K562 (cell line): Measurements from ENCODE around the gene SIRPB1. TPM values are rescaled to one million over a fixed set of nuclear protein-coding genes. Genes with fewer than 3 reads are reported as not detected.

Experiments used
- ATAC-seq: fragments of 200-7000 bp; cut with Tn5 transposase; 3 replicates; pipeline ENCODE4 v1.9.1; 2020; ENCODE audit warnings: moderate library complexity
- BruUV-seq: library from RNA; stranded (reverse); fragments of 400-500 nt; replicated peaks from 2 replicates; lab custom pipeline; 2021; lab: Mats Ljungman, UMichigan
- CTCF ChIA-PET: fragments of 300-600 bp; formaldehyde crosslinking; extraction: SDS; loops from one replicate; lab custom pipeline; 2021; ENCODE audit warnings: low intra/inter-chr PET ratio; lab: Yijun Ruan, JAX
- POLR2A ChIA-PET: fragments of 300-600, 350-650 bp; sonication (Branson Sonifier 250); formaldehyde crosslinking; extraction: SDS; loops from one replicate; lab custom pipeline; 2021; ENCODE audit warnings: antibody characterized with exemption, inconsistent platforms; lab: Yijun Ruan, JAX
- DNase-seq, 4 experiments: peaks; one replicate each; pipeline versions ENCODE4 v3.0.0 to v3.0.0-alpha.2; 2011 to 2018; ENCODE audit warnings: low spot score in 3 of 4, mixed read lengths in 3 of 4; ENCODE audit errors: extremely low read depth in 1 of 4
- FAIRE-seq: peaks from 2 replicates; lab custom pipeline; 2011; peaks lifted over from hg19 to GRCh38; lab: Jason Lieb, UNC
- H2AFZ ChIP-seq: 2 replicates; pipeline ENCODE4 v1.6.0; 2011; ENCODE audit warnings: low read depth, low read length, control low read depth, inconsistent platforms
- H3K27ac ChIP-seq: fragments of 200-600 bp; 3 replicates; pipeline ENCODE4 v1.8.0; 2011; ENCODE audit warnings: low read depth, mild to moderate bottlenecking, control low read depth, inconsistent platforms, low read length, moderate library complexity, mixed read lengths; ENCODE audit errors: extremely low read depth
- H3K27me3 ChIP-seq, 2 experiments: fragments of 300-600 bp in 1 of 2; 2 replicates in 1 of 2; 3 replicates in 1 of 2; pipeline versions ENCODE4 v1.6.0 to v1.8.0; 2011; ENCODE audit warnings: inconsistent platforms in 2 of 2, low read length in 2 of 2, mild to moderate bottlenecking in 1 of 2, mixed read lengths in 1 of 2, moderate library complexity in 1 of 2; ENCODE audit not compliant: control insufficient read depth in 2 of 2, insufficient read depth in 2 of 2
- H3K36me3 ChIP-seq: fragments of 300-600 bp; 3 replicates; pipeline ENCODE4 v1.8.0; 2011; ENCODE audit warnings: mild to moderate bottlenecking, low read length, inconsistent platforms; ENCODE audit not compliant: control insufficient read depth, insufficient read depth
- H3K4me1 ChIP-seq, 2 experiments: fragments of 200-600 bp in 1 of 2; replicated peaks in 1 of 2; 2 replicates in 1 of 2; 3 replicates in 1 of 2; pipeline versions ENCODE4 v1.5.1 to v1.8.0; 2011; ENCODE audit warnings: inconsistent platforms in 2 of 2, low read length in 2 of 2, mild to moderate bottlenecking in 1 of 2, mixed read lengths in 1 of 2, moderate library complexity in 1 of 2; ENCODE audit not compliant: control insufficient read depth in 2 of 2, insufficient read depth in 2 of 2
- H3K4me2 ChIP-seq: 2 replicates; pipeline ENCODE4 v1.6.1; 2011; ENCODE audit warnings: low read length, control low read depth, inconsistent platforms, mixed read lengths; ENCODE audit not compliant: insufficient read depth
- H3K4me3 ChIP-seq: fragments of 200-600 bp; sonication (generic), shearing (Covaris generic); 2 replicates; pipeline ENCODE4 v1.5.1; 2016; ENCODE audit warnings: control low read depth, inconsistent platforms
- H3K79me2 ChIP-seq: fragments of 200-600 bp; 3 replicates; pipeline ENCODE4 v1.8.0; 2011; ENCODE audit warnings: low read length, inconsistent platforms; ENCODE audit not compliant: control insufficient read depth, insufficient read depth
- H3K9ac ChIP-seq, 2 experiments: 2 replicates each; pipeline versions ENCODE4 v1.6.0 to v1.6.1; 2011; ENCODE audit warnings: low read depth in 2 of 2, low read length in 2 of 2, control low read depth in 1 of 2, inconsistent platforms in 1 of 2, mild to moderate bottlenecking in 1 of 2, mixed read lengths in 1 of 2; ENCODE audit not compliant: insufficient read depth in 1 of 2
- H3K9me1 ChIP-seq: one replicate; pipeline ENCODE4 v1.6.0; 2011; ENCODE audit warnings: inconsistent platforms, mild to moderate bottlenecking, low read length, moderate library complexity; ENCODE audit not compliant: control insufficient read depth, insufficient read depth
- H3K9me3 ChIP-seq: replicated peaks from 2 replicates; pipeline ENCODE4 v1.5.1; 2011; ENCODE audit warnings: low read depth, low read length, inconsistent platforms; ENCODE audit not compliant: control insufficient read depth, insufficient read depth
- H4K20me1 ChIP-seq: replicated peaks from 2 replicates; pipeline ENCODE4 v1.6.1; 2011; ENCODE audit warnings: low read length, inconsistent platforms, mixed read lengths; ENCODE audit not compliant: control insufficient read depth, insufficient read depth
- ARNT ChIP-seq, 2 experiments: fragments of 450-650 bp; IDR thresholded peaks; 2 replicates each; pipeline ENCODE4 v1.6.1; 2016; ENCODE audit warnings: mild to moderate bottlenecking in 1 of 2
- BRF1 ChIP-seq: IDR thresholded peaks from 3 replicates; pipeline ENCODE4 v1.6.1; 2011; ENCODE audit warnings: borderline replicate concordance, mild to moderate bottlenecking; ENCODE audit not compliant: insufficient read length; ENCODE audit errors: extremely low read depth
- NFXL1 ChIP-seq: fragments of 450-650 bp; formaldehyde crosslinking; IDR thresholded peaks from 2 replicates; pipeline ENCODE4 v1.4.0; 2021; ENCODE audit warnings: mild to moderate bottlenecking
- TEAD2 ChIP-seq: fragments of 450-650 bp; IDR thresholded peaks from 2 replicates; pipeline ENCODE4 v1.6.1; 2016; ENCODE audit warnings: missing genetic modification characterization, control low read depth, missing compliant biosample characterization
- USF1 ChIP-seq: sonication (generic); formaldehyde crosslinking; IDR thresholded peaks from 2 replicates; pipeline ENCODE4 v1.9.0; 2022; ENCODE audit warnings: mild to moderate bottlenecking, missing genetic modification reagents
- ZBTB8A ChIP-seq: fragments of 450-650 bp; IDR thresholded peaks from 2 replicates; pipeline ENCODE4 v1.6.1; 2018; ENCODE audit warnings: mild to moderate bottlenecking, moderate library complexity; ENCODE audit not compliant: partially characterized antibody
- ZNF586 ChIP-seq: fragments of 450-650 bp; formaldehyde crosslinking; conservative IDR thresholded peaks from 2 replicates; pipeline ENCODE4 v1.4.0; 2020; ENCODE audit warnings: mild to moderate bottlenecking, moderate library complexity
- WGBS: fragments of 100-300 bp; shearing (Covaris generic); methylation state at CpG from one replicate; pipeline ENCODE4 v1.1.6; 2016; ENCODE audit warnings: low coverage, mixed read lengths; ENCODE audit not compliant: insufficient coverage; ENCODE audit errors: missing lambda C conversion rate; 5-methylcytosine and 5-hydroxymethylcytosine counted together
- in situ Hi-C: fragments of 300-500 bp; cut with MboI; formaldehyde crosslinking; loops from 4 replicates; pipeline ENCODE4 v1.15.0; 2018; ENCODE audit warnings: inconsistent platforms, mixed read lengths
- intact Hi-C: fragments of 100-400 bp; cut with micrococcal nuclease; formaldehyde crosslinking; loops from 2 replicates; pipeline ENCODE4 v1.14.2; 2022
- polyA plus RNA-seq, 8 experiments: library from polyadenylated mRNA; depleted of rRNA in 4 of 8; stranded (reverse) in 5 of 8; unstranded in 3 of 8; fragments of >200 nt; fragmentation: Nextera tagmentation in 2 of 8; fragmentation: Illumina TruSeq in 1 of 8; extraction: Ambion mirVana in 2 of 8; extraction: Trizol in 1 of 8; gene quantifications; 2 replicates each; pipeline versions ENCODE4 v1.2.1 to v1.2.3, GENCODE V29; 2011 to 2014; ENCODE audit warnings: inconsistent platforms in 1 of 8, missing spikeins in 1 of 8
- total RNA-seq, 7 experiments: library from RNA; depleted of rRNA in 6 of 7; stranded (reverse); fragments of >200 nt in 6 of 7; fragmentation: Illumina TruSeq in 2 of 7; extraction: Trizol in 2 of 7; gene quantifications; 2 replicates each; pipeline versions ENCODE4 v1.2.1 to v1.2.3, GENCODE V29; 2011 to 2021; ENCODE audit warnings: low replicate concordance in 1 of 7
- TF ChIP-seq, protein P1 (sequence below): sonication (generic); formaldehyde crosslinking; IDR thresholded peaks from 2 replicates; pipeline ENCODE4 v1.8.1; 2023; ENCODE audit warnings: mild to moderate bottlenecking, missing genetic modification reagents
- TF ChIP-seq, protein P2 (sequence below): fragments of 250-450 bp; sonication (Bioruptor Pico); IDR thresholded peaks from 2 replicates; pipeline ENCODE4 v1.5.0; 2021; ENCODE audit warnings: mild to moderate bottlenecking, borderline replicate concordance

Gene SIRPB1
- total and polyA plus RNA-seq, 9 of the 15 experiments (the other 6 are each of a cell fraction or from before 2014, with no cell fraction given), result not detected

DNA sequence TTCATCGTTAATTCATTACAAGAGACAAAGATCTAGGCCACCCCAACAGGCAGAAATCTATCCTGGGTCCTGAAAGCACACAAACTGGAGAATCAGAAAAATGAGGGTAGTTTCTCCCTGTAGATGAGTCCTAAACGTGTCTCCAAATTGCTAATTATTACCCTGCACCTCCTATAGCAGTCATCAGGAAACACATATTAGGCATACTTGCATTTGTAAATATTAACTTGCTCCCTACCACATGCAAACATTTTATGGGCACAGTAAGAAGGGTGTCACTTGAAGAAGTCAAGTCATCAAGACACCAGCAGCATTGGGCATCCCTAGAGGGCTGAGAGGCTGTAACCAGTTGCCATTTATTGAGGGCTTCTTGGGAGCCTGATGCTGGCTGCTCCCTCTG is 17.9 kb upstream of the SIRPB1 start:
- Histone ChIP-seq H3K9me1 (no peaks in the 10 kb centered on the region), H3K4me2 (no peak overlapping the region), H2AFZ (no peak overlapping the region)
- POLR2A ChIA-PET, result no interaction called here
- no peak for DNase-seq
- no peak for TF ChIP-seq ARNT (IDR thresholded peaks at IDR 0.05)
- TF ChIP-seq NFXL1 (CRISPR knock-in tag), result no peak
- TF ChIP-seq, protein P1, sequence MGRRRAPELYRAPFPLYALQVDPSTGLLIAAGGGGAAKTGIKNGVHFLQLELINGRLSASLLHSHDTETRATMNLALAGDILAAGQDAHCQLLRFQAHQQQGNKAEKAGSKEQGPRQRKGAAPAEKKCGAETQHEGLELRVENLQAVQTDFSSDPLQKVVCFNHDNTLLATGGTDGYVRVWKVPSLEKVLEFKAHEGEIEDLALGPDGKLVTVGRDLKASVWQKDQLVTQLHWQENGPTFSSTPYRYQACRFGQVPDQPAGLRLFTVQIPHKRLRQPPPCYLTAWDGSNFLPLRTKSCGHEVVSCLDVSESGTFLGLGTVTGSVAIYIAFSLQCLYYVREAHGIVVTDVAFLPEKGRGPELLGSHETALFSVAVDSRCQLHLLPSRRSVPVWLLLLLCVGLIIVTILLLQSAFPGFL (CRISPR knock-in tag), result no peak
- TF ChIP-seq ZBTB8A, result no peak
- no peak for TF ChIP-seq USF1
- TF ChIP-seq ZNF586 (CRISPR knock-in tag), result no peak
- TF ChIP-seq BRF1, result no peak
- no peak for TF ChIP-seq TEAD2 (tag)
- TF ChIP-seq, protein P2, sequence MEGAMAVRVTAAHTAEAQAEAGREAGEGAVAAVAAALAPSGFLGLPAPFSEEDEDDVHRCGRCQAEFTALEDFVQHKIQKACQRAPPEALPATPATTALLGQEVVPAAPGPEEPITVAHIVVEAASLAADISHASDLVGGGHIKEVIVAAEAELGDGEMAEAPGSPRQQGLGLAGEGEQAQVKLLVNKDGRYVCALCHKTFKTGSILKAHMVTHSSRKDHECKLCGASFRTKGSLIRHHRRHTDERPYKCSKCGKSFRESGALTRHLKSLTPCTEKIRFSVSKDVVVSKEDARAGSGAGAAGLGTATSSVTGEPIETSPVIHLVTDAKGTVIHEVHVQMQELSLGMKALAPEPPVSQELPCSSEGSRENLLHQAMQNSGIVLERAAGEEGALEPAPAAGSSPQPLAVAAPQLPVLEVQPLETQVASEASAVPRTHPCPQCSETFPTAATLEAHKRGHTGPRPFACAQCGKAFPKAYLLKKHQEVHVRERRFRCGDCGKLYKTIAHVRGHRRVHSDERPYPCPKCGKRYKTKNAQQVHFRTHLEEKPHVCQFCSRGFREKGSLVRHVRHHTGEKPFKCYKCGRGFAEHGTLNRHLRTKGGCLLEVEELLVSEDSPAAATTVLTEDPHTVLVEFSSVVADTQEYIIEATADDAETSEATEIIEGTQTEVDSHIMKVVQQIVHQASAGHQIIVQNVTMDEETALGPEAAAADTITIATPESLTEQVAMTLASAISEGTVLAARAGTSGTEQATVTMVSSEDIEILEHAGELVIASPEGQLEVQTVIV, result no peak
- TF ChIP-seq, all 486 proteins: peak for 0
- WGBS, result 0% methylated on average over 2 of the region's 2 CpGs
- Histone ChIP-seq H4K20me1 (no peaks in the 10 kb centered on the region), H3K79me2 (no peaks in the 10 kb centered on the region), H3K4me1 (no peaks in the 10 kb centered on the region), H3K27ac (no peak overlapping the region), H3K9ac (no peak overlapping the region), H3K4me3 (no peak overlapping the region), H3K36me3 (no peaks in the 10 kb centered on the region), H3K27me3 (no peaks in the 10 kb centered on the region), H3K9me3 (no peaks in the 10 kb centered on the region)
- CTCF ChIA-PET, result no interaction called here
- FAIRE-seq (no peak), ATAC-seq (no peak)
- in situ Hi-C loops, result no loop called here
- intact Hi-C loops, result no loop called here
- BruUV-seq, result no TSS peak
